ENCODE measurements around the gene SGK1.

DNA sequence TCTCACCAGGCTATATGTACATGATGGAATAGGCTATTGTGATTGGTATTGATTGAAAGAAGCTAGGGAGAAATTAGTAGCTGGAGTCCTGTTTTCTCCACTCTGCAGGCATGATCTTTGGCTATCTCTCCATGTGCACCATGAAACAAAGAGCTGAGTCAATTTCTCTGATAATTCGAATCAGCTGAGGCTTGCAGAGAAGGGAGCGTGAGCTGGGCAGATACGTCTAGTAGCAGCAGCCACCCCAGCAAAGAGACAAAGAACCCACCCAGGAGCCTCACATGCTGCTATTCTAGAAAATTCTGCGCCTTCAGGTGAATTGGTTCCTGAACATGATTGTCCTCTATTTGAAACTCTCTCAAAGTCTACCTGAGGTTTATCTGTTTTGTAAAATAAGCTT is 6.9 kb upstream of the SGK1 start:
- no peak for TF ChIP-seq CBFB (IDR thresholded peaks at IDR 0.05; ENCODE audit: low read depth)
- TF ChIP-seq TARDBP (IDR thresholded peaks at IDR 0.05; ENCODE audit: borderline replicate concordance) = no peak
- TF ChIP-seq, protein P1, sequence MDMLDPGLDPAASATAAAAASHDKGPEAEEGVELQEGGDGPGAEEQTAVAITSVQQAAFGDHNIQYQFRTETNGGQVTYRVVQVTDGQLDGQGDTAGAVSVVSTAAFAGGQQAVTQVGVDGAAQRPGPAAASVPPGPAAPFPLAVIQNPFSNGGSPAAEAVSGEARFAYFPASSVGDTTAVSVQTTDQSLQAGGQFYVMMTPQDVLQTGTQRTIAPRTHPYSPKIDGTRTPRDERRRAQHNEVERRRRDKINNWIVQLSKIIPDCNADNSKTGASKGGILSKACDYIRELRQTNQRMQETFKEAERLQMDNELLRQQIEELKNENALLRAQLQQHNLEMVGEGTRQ (IDR thresholded peaks at IDR 0.05; ENCODE audit: borderline replicate concordance, low read depth, low read length) = no peak
- no peak for TF ChIP-seq HDGF (IDR thresholded peaks at IDR 0.05)
- TF ChIP-seq, protein P2, sequence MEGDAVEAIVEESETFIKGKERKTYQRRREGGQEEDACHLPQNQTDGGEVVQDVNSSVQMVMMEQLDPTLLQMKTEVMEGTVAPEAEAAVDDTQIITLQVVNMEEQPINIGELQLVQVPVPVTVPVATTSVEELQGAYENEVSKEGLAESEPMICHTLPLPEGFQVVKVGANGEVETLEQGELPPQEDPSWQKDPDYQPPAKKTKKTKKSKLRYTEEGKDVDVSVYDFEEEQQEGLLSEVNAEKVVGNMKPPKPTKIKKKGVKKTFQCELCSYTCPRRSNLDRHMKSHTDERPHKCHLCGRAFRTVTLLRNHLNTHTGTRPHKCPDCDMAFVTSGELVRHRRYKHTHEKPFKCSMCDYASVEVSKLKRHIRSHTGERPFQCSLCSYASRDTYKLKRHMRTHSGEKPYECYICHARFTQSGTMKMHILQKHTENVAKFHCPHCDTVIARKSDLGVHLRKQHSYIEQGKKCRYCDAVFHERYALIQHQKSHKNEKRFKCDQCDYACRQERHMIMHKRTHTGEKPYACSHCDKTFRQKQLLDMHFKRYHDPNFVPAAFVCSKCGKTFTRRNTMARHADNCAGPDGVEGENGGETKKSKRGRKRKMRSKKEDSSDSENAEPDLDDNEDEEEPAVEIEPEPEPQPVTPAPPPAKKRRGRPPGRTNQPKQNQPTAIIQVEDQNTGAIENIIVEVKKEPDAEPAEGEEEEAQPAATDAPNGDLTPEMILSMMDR (IDR thresholded peaks at IDR 0.05 in 2 of 3, conservative IDR thresholded peaks at IDR 0.05 in 1 of 3; ENCODE audit: control insufficient read depth in 2 of 3, extremely low read depth in 1 of 3, insufficient read depth in 1 of 3, low read depth in 3 of 3, low read length in 3 of 3) = no peak
- TF ChIP-seq CREM (IDR thresholded peaks at IDR 0.05; ENCODE audit: low read depth) = no peak
- no peak for TF ChIP-seq EGR1 (IDR thresholded peaks at IDR 0.05; ENCODE audit: borderline replicate concordance in 1 of 2, low read depth in 2 of 2, low read length in 2 of 2)
- TF ChIP-seq ZBTB33 (IDR thresholded peaks at IDR 0.05) = no peak
- no peak for TF ChIP-seq SPI1 (IDR thresholded peaks at IDR 0.05; ENCODE audit: borderline replicate concordance, insufficient read depth, low read depth, low read length)
- no peak for TF ChIP-seq RFX5 (IDR thresholded peaks at IDR 0.05; ENCODE audit: low read depth, low read length)
- TF ChIP-seq CREB1 (IDR thresholded peaks at IDR 0.05; ENCODE audit: low read depth) = no peak
- no peak for TF ChIP-seq MAX (IDR thresholded peaks at IDR 0.05; ENCODE audit: low read depth, low read length)
- no peak for TF ChIP-seq JUNB (IDR thresholded peaks at IDR 0.05)
